SK-MEL-5 (cell line): ENCODE measurements around the gene ADCY5. TPM values are rescaled to one million over a fixed set of nuclear protein-coding genes. Genes with fewer than 3 reads are reported as not detected.

Experiments
- DNase-seq: peaks from one replicate; pipeline ENCODE4 v3.0.0-alpha.2; 2016; ENCODE audit warnings: low read depth, low spot score
- in situ Hi-C: cut with HindIII; loops from 2 replicates; pipeline ENCODE4 v1.10.0; 2016; ENCODE audit warnings: low sequenced_read_pairs, high pct_unique_total_duplicates, low pct_unique_long_range_greater_than_20kb
- total RNA-seq: library from RNA; depleted of rRNA; stranded (reverse); fragments of >200 nt; shearing (Covaris generic); gene quantifications from 2 replicates; pipeline ENCODE4 v1.2.3, GENCODE V29; 2014

Gene ADCY5
- total RNA-seq, 1 experiment from 2014 or later = 1.2 TPM

DNA sequence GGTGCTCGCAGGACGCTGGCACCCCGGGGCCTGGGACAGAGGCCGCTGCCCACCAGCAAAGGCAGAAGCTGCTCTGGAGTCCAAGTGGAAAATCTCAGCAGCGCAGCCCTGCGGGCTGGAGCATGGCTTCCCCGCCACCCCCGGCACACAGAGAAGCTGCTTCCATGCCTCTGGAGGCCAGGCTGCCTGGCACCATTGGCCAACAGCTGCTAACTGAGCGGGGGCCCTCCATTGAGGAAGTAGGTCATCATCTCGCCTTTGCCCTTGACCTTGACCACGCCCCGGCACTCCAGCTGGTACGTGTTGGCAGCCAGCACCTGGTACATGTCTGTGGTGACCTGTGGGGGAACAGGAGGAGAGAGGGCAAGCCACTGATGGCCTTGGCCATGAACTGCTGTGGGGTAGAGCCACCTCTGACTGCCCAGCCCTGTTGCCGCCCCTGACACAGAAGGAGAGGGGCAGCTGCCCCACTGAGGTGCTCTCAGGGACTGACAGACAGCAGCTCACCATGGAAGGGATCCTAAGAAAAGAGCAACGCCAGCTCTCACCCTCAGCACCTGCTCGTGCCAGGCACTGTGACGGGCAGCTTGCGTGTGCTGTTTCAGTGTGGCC is 164.4 kb downstream of the ADCY5 start:
- in situ Hi-C loops = no loop called here
- DNase-seq = no peak

DNA sequence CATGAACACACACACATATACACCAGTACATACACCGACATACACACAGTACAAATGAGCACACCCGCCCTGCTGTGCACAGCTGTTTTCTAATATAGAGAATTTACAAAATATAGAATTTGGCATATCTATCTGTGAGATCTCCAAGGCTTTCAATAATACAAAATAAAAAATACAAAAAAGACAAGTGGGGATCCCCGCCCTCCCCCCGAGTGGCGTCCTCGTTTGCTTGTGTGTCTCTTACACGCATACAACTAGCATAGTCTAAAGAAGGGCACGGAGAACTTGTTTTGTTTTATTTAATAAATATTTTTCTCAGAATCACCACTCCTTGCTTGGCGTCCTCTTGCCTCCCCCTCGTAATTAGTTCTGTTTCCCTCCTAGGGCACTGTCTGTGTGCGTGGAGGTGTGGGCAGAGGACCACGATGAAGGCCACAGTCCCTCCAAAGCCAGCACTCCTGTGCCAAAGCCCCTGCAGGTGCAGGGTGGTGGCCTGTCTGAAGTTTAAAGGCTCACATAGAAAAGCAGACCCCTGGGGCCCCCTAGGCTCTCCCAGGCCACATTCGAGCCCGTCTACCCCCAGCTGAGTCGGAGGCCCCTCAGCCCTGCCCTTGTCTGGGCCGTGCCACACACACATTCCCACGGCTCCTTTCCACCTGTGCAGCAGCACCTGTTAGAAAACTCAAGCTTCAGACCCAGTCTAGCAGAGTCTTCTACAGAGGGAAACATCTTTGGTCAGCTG is 165.1 kb downstream of the ADCY5 start:
- no peak for DNase-seq
- in situ Hi-C loops = no loop called here

DNA sequence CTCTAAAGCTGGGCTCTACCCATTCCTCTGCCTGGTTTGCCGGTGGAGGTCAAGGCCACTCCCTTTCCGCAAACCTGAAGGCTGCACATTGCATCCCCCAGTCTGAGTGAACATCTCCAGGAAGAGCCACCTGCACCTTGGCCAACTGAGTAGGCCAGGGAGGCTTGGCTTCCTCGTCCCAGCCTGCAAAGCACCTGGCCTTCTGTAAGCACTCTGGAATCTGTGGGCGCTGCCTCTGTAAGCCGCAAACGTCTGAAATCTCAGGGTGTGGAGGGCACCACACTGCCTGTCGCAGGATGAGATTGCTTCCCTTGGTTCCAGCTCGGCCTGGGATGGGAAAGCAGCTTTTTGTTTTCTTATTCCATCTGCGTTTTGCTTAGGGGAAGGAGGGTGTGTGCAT is 165.8 kb downstream of the ADCY5 start:
- no peak for DNase-seq
- in situ Hi-C loops = no loop called here

DNA sequence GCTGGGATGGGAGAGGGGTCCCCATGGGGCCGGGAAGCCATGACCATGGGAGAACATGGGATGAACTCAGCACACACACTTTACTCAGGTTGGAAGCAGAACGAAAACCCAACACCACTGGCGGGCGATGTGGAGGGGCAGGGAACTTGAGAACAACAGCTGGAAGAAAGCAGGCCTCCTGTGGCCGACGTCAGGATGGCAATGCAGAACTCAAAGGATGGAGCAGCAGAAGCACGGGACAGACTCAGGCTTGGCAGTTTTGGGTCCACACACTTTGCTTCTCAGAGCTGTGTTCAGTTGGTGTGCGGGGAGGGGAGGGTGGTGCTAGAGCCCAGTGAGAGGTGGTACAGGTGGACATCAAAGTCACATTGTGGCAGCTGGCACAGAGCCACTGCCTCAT is 166.4 kb downstream of the ADCY5 start:
- no peak for DNase-seq
- in situ Hi-C loops = no loop called here

DNA sequence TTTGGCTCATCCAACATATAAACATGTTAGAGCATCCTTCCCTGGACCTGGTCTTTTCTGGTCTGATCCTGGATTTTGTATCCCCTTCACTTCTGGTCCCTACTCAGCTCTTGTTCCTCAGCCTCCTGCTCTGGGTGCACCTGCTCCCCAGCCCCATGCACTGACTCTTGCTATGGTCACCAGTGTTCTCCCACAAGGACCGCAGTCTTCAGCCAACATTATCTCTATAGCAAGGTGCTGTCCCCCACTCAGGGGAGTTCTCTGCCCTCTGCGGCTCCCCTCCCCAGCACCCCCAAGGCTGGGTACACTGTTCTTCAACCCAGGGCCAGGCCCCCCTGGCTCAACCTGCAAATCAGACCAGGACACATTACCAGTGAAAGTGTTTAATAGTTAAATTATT is 167.0 kb downstream of the ADCY5 start:
- no peak for DNase-seq
- in situ Hi-C loops = no loop called here

DNA sequence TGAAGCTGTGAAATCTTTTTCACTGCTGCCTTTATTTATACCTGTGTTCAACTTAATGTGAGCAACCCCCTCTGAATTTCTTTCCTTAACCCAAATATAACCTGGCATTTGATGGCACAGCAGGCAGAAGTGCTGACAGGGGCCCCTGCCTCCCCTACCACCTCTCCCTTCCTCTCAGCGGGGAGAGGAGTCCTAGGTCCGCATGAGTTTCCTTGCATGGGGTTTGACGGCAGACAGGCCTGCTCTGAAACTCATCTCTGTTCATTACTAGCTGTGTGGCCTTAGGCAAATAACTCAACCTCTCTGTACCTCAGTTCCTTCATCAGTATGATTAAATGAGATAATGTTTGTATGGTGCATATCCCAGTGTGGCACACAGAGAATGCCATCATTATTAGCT is 167.5 kb downstream of the ADCY5 start:
- DNase-seq = no peak
- in situ Hi-C loops = no loop called here

DNA sequence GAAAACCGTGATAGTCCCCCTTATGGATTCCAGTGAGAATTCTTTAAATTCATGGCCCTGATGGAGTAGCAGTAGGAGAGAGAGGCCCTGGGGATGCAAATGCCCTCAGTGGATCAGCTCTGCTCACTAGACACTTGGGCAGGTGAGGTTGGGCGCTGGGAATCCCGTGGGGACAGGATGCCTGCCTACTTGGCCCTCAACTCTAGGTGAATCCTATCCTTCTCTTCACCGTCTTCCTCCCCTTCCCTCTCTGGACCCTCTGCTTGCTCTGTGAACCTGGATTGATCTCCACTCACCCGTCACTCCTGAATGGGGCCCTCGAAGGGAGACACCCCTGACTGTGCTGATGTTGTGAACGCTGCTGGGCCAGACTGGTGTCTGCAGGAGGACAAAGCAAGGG is 169.8 kb downstream of the ADCY5 start:
- no peak for DNase-seq
- in situ Hi-C loops = no loop called here

DNA sequence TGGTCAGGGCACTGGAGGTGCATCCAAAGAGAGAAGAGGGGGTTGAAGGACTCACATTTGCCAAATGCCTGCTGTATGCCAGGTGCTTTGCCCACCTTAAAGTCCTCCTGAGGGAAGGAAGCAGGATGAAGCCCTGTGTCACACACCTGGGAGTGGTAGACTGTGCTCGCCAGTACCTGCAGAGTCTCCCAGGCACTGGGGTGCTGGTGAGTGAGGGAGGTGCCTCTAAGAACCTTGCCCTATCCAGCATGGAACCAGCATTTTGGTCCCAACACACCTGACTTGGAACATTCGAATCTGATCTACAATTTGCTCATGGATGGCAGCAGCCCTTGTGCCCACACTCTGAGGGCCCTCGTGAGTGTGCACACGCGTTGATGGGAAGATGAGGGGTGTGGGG is 170.4 kb downstream of the ADCY5 start:
- no peak for DNase-seq
- in situ Hi-C loops = no loop called here

DNA sequence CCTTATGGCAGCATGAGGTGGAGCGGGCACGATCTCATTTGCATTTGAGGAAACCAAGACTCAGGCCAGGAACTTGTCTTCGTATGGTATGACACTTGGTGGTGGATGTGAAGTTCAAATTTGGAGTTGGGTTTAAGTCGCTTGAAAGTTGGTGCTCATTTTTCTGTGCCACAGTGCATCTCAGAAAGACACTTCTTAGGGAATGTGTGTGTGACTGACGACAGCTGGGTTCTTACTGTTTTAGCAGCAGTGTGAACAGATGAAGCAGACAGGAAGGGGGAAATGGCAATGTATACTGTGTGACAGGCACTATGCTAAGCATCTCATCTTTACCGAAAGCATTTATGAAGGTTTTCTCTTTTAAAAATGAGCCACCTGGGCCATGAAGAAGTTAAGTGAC is 171.8 kb downstream of the ADCY5 start:
- DNase-seq = no peak
- in situ Hi-C loops = no loop called here

DNA sequence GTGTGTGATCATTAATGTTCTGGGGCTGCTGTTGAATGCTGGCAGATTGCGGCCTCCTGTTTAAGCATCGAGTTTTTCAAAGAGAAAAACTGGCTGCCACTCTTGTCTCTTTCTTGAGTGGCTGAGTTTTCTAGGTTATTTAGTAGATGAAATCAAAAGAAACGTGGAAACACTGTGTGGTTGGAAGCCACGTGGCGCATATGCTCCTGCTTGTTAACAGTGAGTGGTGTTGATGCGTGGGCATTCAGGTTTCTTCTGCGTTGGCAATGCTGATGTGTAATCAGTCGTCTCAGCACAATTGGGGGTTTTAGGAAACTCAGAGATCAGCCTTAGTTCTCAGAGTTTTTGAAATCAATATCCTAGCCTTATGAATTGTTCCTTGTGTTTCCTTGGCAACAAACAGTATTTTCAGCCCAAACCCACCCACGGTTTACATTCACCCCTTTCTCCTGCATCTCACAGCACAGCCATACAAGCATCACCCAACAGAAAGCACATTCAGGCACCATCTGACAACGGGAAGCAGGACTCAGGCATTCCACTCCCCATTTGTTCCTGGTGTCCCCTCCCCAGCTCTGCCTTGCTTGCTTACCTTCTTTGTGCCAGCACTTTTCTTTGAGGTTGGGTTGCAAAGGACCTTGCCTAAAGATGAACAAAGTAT is 172.4 kb downstream of the ADCY5 start:
- in situ Hi-C loops = no loop called here
- no peak for DNase-seq

DNA sequence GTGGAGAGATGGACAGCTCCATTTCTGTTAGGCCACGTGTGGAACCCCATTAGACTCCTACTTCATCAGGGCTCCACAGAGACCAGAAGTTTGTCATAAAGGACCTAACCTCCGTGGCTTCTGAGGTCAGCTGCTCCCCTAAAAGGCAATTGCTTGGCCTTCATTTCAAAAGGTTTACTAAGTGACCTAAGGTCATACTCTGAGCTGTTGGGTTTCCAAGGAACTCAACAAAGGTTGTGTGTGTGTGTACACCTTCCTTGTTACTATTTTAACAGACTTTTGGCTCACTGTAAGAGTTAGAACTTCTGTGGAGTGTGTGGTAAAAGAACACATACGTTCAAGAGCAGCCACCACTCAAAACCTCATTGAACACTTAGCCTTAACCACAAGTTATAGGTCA is 173.2 kb downstream of the ADCY5 start:
- no peak for DNase-seq
- in situ Hi-C loops = no loop called here

DNA sequence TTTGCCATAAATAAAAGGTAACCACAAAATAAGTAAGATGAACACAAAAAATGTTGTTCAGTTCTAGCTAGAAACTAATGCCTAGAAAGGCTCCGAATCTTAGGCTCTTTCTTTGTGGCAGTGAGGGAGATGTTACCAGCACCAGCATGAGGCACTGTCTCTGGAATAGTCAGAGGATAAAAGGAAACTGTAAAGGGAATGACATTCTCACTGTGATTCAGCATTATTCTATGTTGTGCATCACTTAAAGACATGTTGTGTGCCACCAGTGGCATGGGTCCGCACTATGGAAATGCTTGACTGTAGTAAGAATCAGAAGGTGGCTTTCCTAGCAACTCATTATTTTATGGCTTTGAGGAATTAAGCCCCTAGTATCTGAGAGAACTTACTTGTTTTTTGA is 176.3 kb downstream of the ADCY5 start:
- in situ Hi-C loops = no loop called here
- peak; percentile 85 for DNase-seq

DNA sequence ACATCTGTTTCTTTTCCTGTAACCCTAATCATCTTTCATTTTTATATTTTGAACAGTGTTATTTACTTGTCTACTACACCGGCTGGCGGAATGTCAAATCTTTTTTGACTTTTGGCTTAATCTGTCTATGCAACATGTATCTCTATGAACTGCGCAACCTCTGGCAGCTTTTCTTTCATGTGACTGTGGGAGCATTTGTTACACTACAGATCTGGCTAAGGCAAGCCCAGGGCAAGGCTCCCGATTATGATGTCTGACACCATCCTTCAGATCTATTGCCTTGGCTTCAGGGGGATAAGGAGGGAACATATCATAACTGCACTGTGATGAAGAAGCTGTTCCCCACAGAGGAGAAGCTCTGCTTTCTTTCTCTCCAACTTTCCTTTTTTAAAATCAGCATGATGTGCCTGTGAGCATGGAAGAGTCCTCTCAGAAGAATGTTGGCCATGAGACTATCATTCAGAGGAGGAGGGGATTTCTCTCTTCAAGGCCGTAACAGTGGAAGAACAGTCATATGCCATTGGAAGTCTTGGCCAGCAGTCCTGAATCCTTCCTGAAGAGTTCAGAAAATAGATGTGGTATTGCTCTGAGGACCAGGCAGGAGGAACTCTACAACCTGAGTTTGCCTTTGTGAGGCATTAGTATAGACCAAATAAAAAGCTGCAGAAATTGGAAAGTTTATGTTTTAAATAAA is 177.3 kb downstream of the ADCY5 start:
- in situ Hi-C loops = no loop called here

DNA sequence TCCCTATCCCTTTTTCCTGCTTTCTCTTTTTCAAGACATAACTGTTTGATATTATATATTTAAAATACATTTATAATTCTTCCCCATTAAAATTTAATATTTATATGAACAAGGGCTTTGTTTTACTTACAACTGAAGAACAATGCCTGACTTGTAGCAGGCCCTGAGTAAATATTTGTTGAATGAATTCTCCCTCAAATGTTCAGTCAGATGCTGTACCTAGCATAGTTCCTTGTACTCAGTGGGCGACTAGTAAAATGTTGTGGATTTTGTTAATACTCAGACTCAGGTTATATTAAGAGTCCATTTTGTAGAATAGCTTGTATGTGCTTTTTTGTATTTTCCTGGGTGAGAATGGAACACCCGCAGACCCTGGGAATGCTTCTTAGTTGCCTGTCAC is 178.1 kb downstream of the ADCY5 start:
- in situ Hi-C loops = no loop called here
- DNase-seq = no peak

More for the DNA sequence above, 177.3 kb downstream of the ADCY5 start:
- peak; percentile 14 for DNase-seq

DNA sequence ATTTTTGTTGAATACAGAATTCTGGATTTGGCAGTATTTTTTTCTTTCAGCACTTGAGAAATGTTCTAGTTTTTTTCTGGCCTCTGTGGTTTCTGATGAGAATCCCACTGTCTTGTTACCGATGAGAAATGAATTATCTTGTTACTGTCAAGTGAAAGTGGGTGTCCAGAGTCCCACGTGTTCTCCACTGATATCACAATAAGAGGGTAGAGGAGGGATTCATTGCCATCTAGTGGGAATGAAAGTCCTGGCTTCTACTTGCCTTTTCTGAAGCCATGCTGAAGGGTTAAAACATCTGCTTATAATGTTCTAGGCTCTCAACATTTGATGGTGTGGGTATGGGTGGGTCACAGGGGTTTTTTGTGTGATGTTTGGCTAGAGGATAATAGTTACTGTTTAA is 181.1 kb downstream of the ADCY5 start:
- in situ Hi-C loops = no loop called here
- peak; percentile 61 for DNase-seq

DNA sequence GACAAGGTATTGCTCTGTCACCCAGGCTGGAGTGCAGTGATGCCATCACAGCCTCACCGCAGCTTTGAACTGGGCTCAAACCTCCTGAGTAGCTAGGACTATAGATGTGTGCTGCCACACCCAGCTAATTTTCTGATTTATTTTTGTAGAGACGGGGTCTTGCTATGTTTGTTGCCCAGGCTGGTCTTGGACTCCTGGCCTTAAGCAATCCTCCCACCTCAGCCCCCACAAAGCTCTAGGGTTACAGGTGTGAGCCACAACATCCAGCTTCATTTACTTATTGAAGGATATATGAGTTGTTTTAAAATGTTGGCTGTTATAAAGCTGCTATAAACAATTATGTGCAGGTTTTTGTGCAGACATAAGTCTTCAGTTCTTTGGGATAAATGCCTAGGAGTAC is 184.9 kb downstream of the ADCY5 start:
- no peak for DNase-seq

DNA sequence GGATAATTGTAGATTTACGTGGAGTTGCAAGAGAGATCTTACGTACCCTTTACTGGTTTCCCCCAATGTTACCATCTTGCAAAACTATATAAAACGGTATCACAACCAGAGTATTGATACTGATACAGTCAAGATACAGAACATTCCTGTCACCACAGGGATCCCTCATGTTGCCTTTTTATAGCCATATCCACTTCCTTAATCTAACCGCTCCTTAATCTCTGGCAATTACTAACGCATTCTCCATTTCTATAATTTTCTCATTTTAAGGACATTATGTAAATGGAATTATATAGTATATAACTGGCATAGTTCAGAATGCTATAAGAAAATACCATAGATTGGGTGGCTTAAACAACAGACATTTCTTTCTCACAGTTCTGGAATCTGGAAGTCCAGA is 186.0 kb downstream of the ADCY5 start:
- in situ Hi-C loops = no loop called here
- no peak for DNase-seq

More for the DNA sequence above, 184.9 kb downstream of the ADCY5 start:
- in situ Hi-C loops = no loop called here

DNA sequence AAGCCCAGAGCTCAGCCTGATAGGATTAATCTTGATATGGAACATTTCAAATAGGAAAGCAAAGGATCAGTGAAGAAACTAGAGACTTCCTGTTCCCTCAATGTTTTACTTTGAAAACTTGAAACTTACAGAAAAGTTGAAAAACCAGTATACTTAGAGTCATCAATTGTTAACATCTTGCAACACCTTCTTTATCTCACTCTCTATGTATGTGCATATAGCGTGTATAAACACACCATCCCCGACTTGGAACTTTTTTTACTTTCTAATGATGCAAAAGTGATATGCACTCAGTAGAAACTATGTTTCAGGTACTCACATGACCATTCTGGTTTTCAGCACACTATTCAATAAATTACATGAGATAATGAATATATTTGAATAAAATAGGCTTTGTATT is 186.7 kb downstream of the ADCY5 start:
- DNase-seq = no peak
- in situ Hi-C loops = no loop called here
